HEK293 (cell line): ENCODE results near the gene SNX20.

Experiments used
- CTCF ChIA-PET: fragments of 350-600 bp; formaldehyde crosslinking; extraction: SDS; loops from one replicate; lab custom pipeline; 2021; ENCODE audit warnings: antibody characterized with exemption; lab: Yijun Ruan, JAX
- POLR2A ChIA-PET: fragments of 300-600 bp; formaldehyde crosslinking; extraction: SDS; loops from one replicate; lab custom pipeline; 2020; ENCODE audit warnings: antibody characterized with exemption, inconsistent platforms; lab: Yijun Ruan, JAX
- H3K27ac ChIP-seq: fragments of 200-500 bp; sonication (Bioruptor generic); 2 replicates; pipeline ENCODE4 v1.5.1; 2014; ENCODE audit warnings: low read depth, low read length, control low read depth, inconsistent platforms; ENCODE audit errors: extremely low read depth
- H3K36me3 ChIP-seq, 2 experiments: fragments of 200-500 bp in 1 of 2; sonication (Bioruptor generic) in 1 of 2; 1 replicate in 1 of 2; 2 replicates in 1 of 2; pipeline ENCODE4 v1.5.1; 2014 to 2017; ENCODE audit warnings: inconsistent platforms in 2 of 2, low read length in 2 of 2; ENCODE audit not compliant: control insufficient read depth in 2 of 2, insufficient read depth in 1 of 2
- H3K4me1 ChIP-seq: fragments of 200-500 bp; sonication (Bioruptor generic); 2 replicates; pipeline ENCODE4 v1.5.1; 2014; ENCODE audit warnings: mild to moderate bottlenecking, low read length, inconsistent platforms; ENCODE audit not compliant: control insufficient read depth, insufficient read depth
- H3K4me3 ChIP-seq: 2 replicates; pipeline ENCODE4 v1.5.1; 2011; ENCODE audit warnings: low read depth, mild to moderate bottlenecking, control low read depth, low read length, moderate library complexity
- H3K9me3 ChIP-seq: fragments of 200-500 bp; sonication (Bioruptor generic); 2 replicates; pipeline ENCODE4 v1.5.1; 2014; ENCODE audit warnings: low read depth, low read length, inconsistent platforms; ENCODE audit not compliant: control insufficient read depth, insufficient read depth
- EGR2 ChIP-seq: fragments of 450-650 bp; formaldehyde crosslinking; IDR thresholded peaks from 2 replicates; pipeline ENCODE4 v1.5.1; 2016; ENCODE audit warnings: low read depth, missing biosample characterization, missing genetic modification characterization
- ELK4 ChIP-seq: IDR thresholded peaks from 2 replicates; pipeline ENCODE4 v1.6.1; 2011; ENCODE audit warnings: mild to moderate bottlenecking, low read depth, low read length, borderline replicate concordance
- GLI2 ChIP-seq: fragments of 450-650 bp; formaldehyde crosslinking; IDR thresholded peaks from 2 replicates; pipeline ENCODE4; 2017; ENCODE audit warnings: missing biosample characterization, missing genetic modification characterization, low read depth, borderline replicate concordance
- KLF17 ChIP-seq: fragments of 450-650 bp; formaldehyde crosslinking; IDR thresholded peaks from 2 replicates; pipeline ENCODE4 v1.5.1; 2016; ENCODE audit warnings: missing biosample characterization, missing genetic modification characterization
- PATZ1 ChIP-seq: fragments of 450-650 bp; formaldehyde crosslinking; IDR thresholded peaks from 2 replicates; pipeline ENCODE4 v1.5.1; 2016; ENCODE audit warnings: missing biosample characterization, missing genetic modification characterization
- TRIM28 ChIP-seq: IDR thresholded peaks from 2 replicates; pipeline ENCODE4 v1.6.1; 2011; ENCODE audit warnings: low read length, control low read depth, borderline replicate concordance
- ZBTB20 ChIP-seq: fragments of 450-650 bp; formaldehyde crosslinking; IDR thresholded peaks from 2 replicates; pipeline ENCODE4 v1.5.1; 2016; ENCODE audit warnings: missing biosample characterization, missing genetic modification characterization
- ZBTB26 ChIP-seq: fragments of 450-650 bp; formaldehyde crosslinking; optimal IDR thresholded peaks from 2 replicates; pipeline ENCODE3; 2016; ENCODE audit warnings: missing biosample characterization, mild to moderate bottlenecking, missing genetic modification characterization
- ZBTB8A ChIP-seq: fragments of 450-650 bp; formaldehyde crosslinking; IDR thresholded peaks from 2 replicates; pipeline ENCODE4 v1.5.1; 2016; ENCODE audit warnings: missing biosample characterization, missing genetic modification characterization
- ZFHX2 ChIP-seq: fragments of 450-650 bp; formaldehyde crosslinking; conservative IDR thresholded peaks from 2 replicates; pipeline ENCODE4 v1.5.1; 2016; ENCODE audit warnings: missing biosample characterization, missing genetic modification characterization
- ZNF155 ChIP-seq: fragments of 450-650 bp; formaldehyde crosslinking; IDR thresholded peaks from 2 replicates; pipeline ENCODE4 v1.5.1; 2016; ENCODE audit warnings: missing biosample characterization, missing genetic modification characterization
- ZNF157 ChIP-seq: fragments of 450-650 bp; formaldehyde crosslinking; IDR thresholded peaks from 2 replicates; pipeline ENCODE4 v1.5.1; 2016; ENCODE audit warnings: missing biosample characterization, missing genetic modification characterization
- ZNF2 ChIP-seq: fragments of 450-650 bp; formaldehyde crosslinking; IDR thresholded peaks from 2 replicates; pipeline ENCODE4 v1.5.1; 2016; ENCODE audit warnings: missing biosample characterization, missing genetic modification characterization
- ZNF23 ChIP-seq: fragments of 450-650 bp; formaldehyde crosslinking; IDR thresholded peaks from 2 replicates; pipeline ENCODE4 v1.5.1; 2016; ENCODE audit warnings: missing biosample characterization, missing genetic modification characterization, borderline replicate concordance
- ZNF266 ChIP-seq: fragments of 450-650 bp; formaldehyde crosslinking; IDR thresholded peaks from 2 replicates; pipeline ENCODE4 v1.5.1; 2016; ENCODE audit warnings: missing biosample characterization, missing genetic modification characterization, low read depth
- ZNF274 ChIP-seq, 2 experiments: fragments of 200-500 bp in 1 of 2; fragments of 450-650 bp in 1 of 2; sonication (Bioruptor generic) in 1 of 2; formaldehyde crosslinking in 1 of 2; IDR thresholded peaks; 2 replicates each; pipeline versions ENCODE4 v1.5.1 to v1.6.1; 2014 to 2016; ENCODE audit warnings: borderline replicate concordance in 1 of 2, inconsistent platforms in 1 of 2, low read length in 1 of 2, missing biosample characterization in 1 of 2, missing genetic modification characterization in 1 of 2
- ZNF335 ChIP-seq: fragments of 450-650 bp; formaldehyde crosslinking; conservative IDR thresholded peaks from 2 replicates; pipeline ENCODE4 v1.5.1; 2016; ENCODE audit warnings: missing biosample characterization, missing genetic modification characterization
- ZNF398 ChIP-seq: fragments of 450-650 bp; formaldehyde crosslinking; IDR thresholded peaks from 2 replicates; pipeline ENCODE4 v1.5.1; 2017; ENCODE audit warnings: missing biosample characterization, missing genetic modification characterization
- ZNF488 ChIP-seq: fragments of 450-650 bp; formaldehyde crosslinking; IDR thresholded peaks from 2 replicates; pipeline ENCODE4 v1.5.1; 2016; ENCODE audit warnings: missing biosample characterization, missing genetic modification characterization
- ZNF658 ChIP-seq: fragments of 450-650 bp; formaldehyde crosslinking; IDR thresholded peaks from 2 replicates; pipeline ENCODE4; 2016; ENCODE audit warnings: missing biosample characterization, missing genetic modification characterization
- ZNF777 ChIP-seq: fragments of 450-650 bp; formaldehyde crosslinking; IDR thresholded peaks from 2 replicates; pipeline ENCODE4 v1.5.1; 2017; ENCODE audit warnings: missing biosample characterization, missing genetic modification characterization, borderline replicate concordance
- ZNF791 ChIP-seq: fragments of 450-650 bp; formaldehyde crosslinking; IDR thresholded peaks from 2 replicates; pipeline ENCODE4 v1.5.1; 2016; ENCODE audit warnings: missing biosample characterization, missing genetic modification characterization
- ZSCAN4 ChIP-seq: fragments of 450-650 bp; formaldehyde crosslinking; IDR thresholded peaks from 2 replicates; pipeline ENCODE4 v1.5.1; 2017; ENCODE audit warnings: missing biosample characterization, missing genetic modification characterization

The SNX20 gene

GRCh38 chr16:50692999-50693781 lies 12.1 kb upstream of the SNX20 start, which contains the start of gene NOD2:
Gene NOD2 (plus strand): TSS chr16:50693606. CDS start chr16:50699496, 5,890 bp downstream.
- ChIA-PET POLR2A (no interaction called here), CTCF (no interaction called here)
- TF ChIP-seq ZNF488 (tag by site-specific recombination) = 0 out of 2 replicates have a peak, but pooled peaks have one; percentile 5
- TF ChIP-seq ZNF398 (tag by site-specific recombination) = peak; percentile 72
- peak; percentile 77 for TF ChIP-seq ZSCAN4 (tag by site-specific recombination)
- peak; percentile 16; the same call in 1 of the 2 replicates for TF ChIP-seq ZNF658
- peak; percentile 21; the same call in 1 of the 2 replicates for TF ChIP-seq ZBTB8A (tag by site-specific recombination)
- 0 out of 2 replicates have a peak, but pooled peaks have one; percentile 7 for TF ChIP-seq ZNF155
- no peak for TF ChIP-seq TRIM28
- no peak for TF ChIP-seq GLI2
- TF ChIP-seq ZNF274 (IDR thresholded peaks at IDR 0.05; ENCODE audit: low read length) = no peak
- TF ChIP-seq ZNF274 (tag by site-specific recombination; IDR thresholded peaks at IDR 0.05; ENCODE audit: borderline replicate concordance) = no peak
- TF ChIP-seq ZNF777 = 0 out of 2 replicates have a peak, but pooled peaks have one; percentile 51
- peak; percentile 40 for TF ChIP-seq ZBTB26 (tag by site-specific recombination)
- peak; percentile 68 for TF ChIP-seq ZFHX2 (tag by site-specific recombination)
- 0 out of 2 replicates have a peak, but pooled peaks have one; percentile 1 for TF ChIP-seq ZNF23 (tag by site-specific recombination)
- TF ChIP-seq KLF17 (tag by site-specific recombination) = no peak
- 0 out of 2 replicates have a peak, but pooled peaks have one; percentile 1 for TF ChIP-seq ZNF266 (tag by site-specific recombination)
- TF ChIP-seq ZNF2 (tag by site-specific recombination) = peak; percentile 47; the same call in 1 of the 2 replicates
- peak; percentile 35 for TF ChIP-seq PATZ1
- TF ChIP-seq EGR2 (tag by site-specific recombination) = peak; percentile 56; the same call in 1 of the 2 replicates
- 0 out of 2 replicates have a peak, but pooled peaks have one; percentile 52 for TF ChIP-seq ZNF335 (tag by site-specific recombination)
- no peak for TF ChIP-seq ELK4
- peak; percentile 47; the same call in 1 of the 2 replicates for TF ChIP-seq ZBTB20 (tag by site-specific recombination)
- TF ChIP-seq ZNF791 (tag by site-specific recombination) = peak; percentile 8; the same call in 1 of the 2 replicates
- 0 out of 2 replicates have a peak, but pooled peaks have one; percentile 27 for TF ChIP-seq ZNF157 (tag by site-specific recombination)
- Histone ChIP-seq H3K4me3 (no peak within 1 kb of the TSS), H3K27ac (no peak within 1 kb of the TSS), H3K9me3 (no peaks in the 10 kb centered on the region), H3K36me3 (no peaks in the 10 kb centered on the region), H3K4me1 (no peaks in the 10 kb centered on the region)
